Measurements from ENCODE around the gene CASP2.
A peak's percentile ranks its signal among the peaks of the same experiment; 100 is the strongest.

The CASP2 gene

GRCh38 chr7:143281529-143281928, 6.6 kb upstream of the CASP2 start:
- H3K4me2 ChIP-seq (ENCODE audit: low read length): no peak overlapping the region
- no peak for TF ChIP-seq CTCF (IDR thresholded peaks at IDR 0.05)
- H3K9ac ChIP-seq: no peak overlapping the region
- H3K27ac ChIP-seq: no peak overlapping the region
- H3K9me3 ChIP-seq (ENCODE audit: control insufficient read depth, low read length): no peaks in the 10 kb centered on the region
- H3K36me3 ChIP-seq (ENCODE audit: control insufficient read depth, insufficient read depth, low read length): no peaks in the 10 kb centered on the region
- H3K27me3 ChIP-seq (ENCODE audit: control insufficient read depth, insufficient read depth, low read length): no peaks in the 10 kb centered on the region
- H3K4me3 ChIP-seq (ENCODE audit: low read depth, low read length): no peak overlapping the region
- H3K79me2 ChIP-seq: no peaks in the 10 kb centered on the region
- no peaks in the 10 kb centered on the region for H3K4me1 ChIP-seq
- H2AFZ ChIP-seq: no peak overlapping the region

GRCh38 chr7:143282124-143282523, 6.0 kb upstream of the CASP2 start:
- no peak overlapping the region for H3K4me3 ChIP-seq (ENCODE audit: low read depth, low read length)
- TF ChIP-seq CTCF (IDR thresholded peaks at IDR 0.05): no peak
- H3K9ac ChIP-seq: no peak overlapping the region
- no peaks in the 10 kb centered on the region for H3K4me1 ChIP-seq
- H3K27ac ChIP-seq: no peak overlapping the region
- no peaks in the 10 kb centered on the region for H3K27me3 ChIP-seq (ENCODE audit: control insufficient read depth, insufficient read depth, low read length)
- H3K4me2 ChIP-seq (ENCODE audit: low read length): no peak overlapping the region
- H2AFZ ChIP-seq: no peak overlapping the region
- no peaks in the 10 kb centered on the region for H3K79me2 ChIP-seq
- no peaks in the 10 kb centered on the region for H3K9me3 ChIP-seq (ENCODE audit: control insufficient read depth, low read length)
- H3K36me3 ChIP-seq (ENCODE audit: control insufficient read depth, insufficient read depth, low read length): no peaks in the 10 kb centered on the region

- Histone ChIP-seq H3K36me3 (ENCODE audit: control insufficient read depth, insufficient read depth, low read length) (no peaks in the 10 kb centered on the region), H3K27me3 (ENCODE audit: control insufficient read depth, insufficient read depth, low read length) (no peaks in the 10 kb centered on the region), H3K9ac (no peak overlapping the region), H3K9me3 (ENCODE audit: control insufficient read depth, low read length) (no peaks in the 10 kb centered on the region), H3K4me3 (ENCODE audit: low read depth, low read length) (no peak overlapping the region), H3K79me2 (no peaks in the 10 kb centered on the region), H3K4me2 (ENCODE audit: low read length) (no peak overlapping the region), H3K27ac (no peak overlapping the region), H2AFZ (peak overlapping the region; percentile 71), H3K4me1 (no peaks in the 10 kb centered on the region)
- TF ChIP-seq CTCF (IDR thresholded peaks at IDR 0.05): no peak
These were observed 4.8 kb upstream of the CASP2 start for GRCh38 chr7:143283381-143283780.

GRCh38 chr7:143284591-143285469, 3.3 kb upstream of the CASP2 start, which contains the start of gene TMEM139:
TSS of gene TMEM139 (plus strand) at chr7:143284958. CDS start at chr7:143285958, 1,000 bp downstream.
- no peak within 1 kb of the TSS for H3K9ac ChIP-seq
- peak within 1 kb of the TSS; percentile 41 for H3K4me3 ChIP-seq (ENCODE audit: low read depth, low read length)
- no peaks in the 10 kb centered on the region for H3K36me3 ChIP-seq (ENCODE audit: control insufficient read depth, insufficient read depth, low read length)

More at GRCh38 chr7:143284591-143285469, 3.3 kb upstream of the CASP2 start, which contains the start of gene TMEM139:
- TF ChIP-seq CTCF (IDR thresholded peaks at IDR 0.05): no peak
- Histone ChIP-seq H3K27me3 (ENCODE audit: control insufficient read depth, insufficient read depth, low read length) (no peaks in the 10 kb centered on the region), H3K4me1 (peaks cover 5% of the 10 kb centered on the region), H3K9me3 (ENCODE audit: control insufficient read depth, low read length) (no peaks in the 10 kb centered on the region), H3K4me2 (ENCODE audit: low read length) (peak within 1 kb of the TSS; percentile 83), H2AFZ (peak within 1 kb of the TSS; percentile 71), H3K27ac (peak within 1 kb of the TSS; percentile 57), H3K79me2 (no peaks in the 10 kb centered on the region)
